GM18498 (cell line): Measurements from ENCODE around the gene PRSS57.
A peak's percentile ranks its signal among the peaks of the same experiment; 100 is the strongest.
"Not testable (repeated sequence)": the region's sequence is repeated elsewhere in the genome, so short reads cannot be mapped to it uniquely, and the experiment has no call there.

Experiments
- ATAC-seq: cut with Tn5 transposase; IDR thresholded peaks from one replicate; pipeline ENCODE4 v1.9.1; 2021; ENCODE audit warnings: mild to moderate bottlenecking, moderate library complexity; ENCODE audit not compliant: unreplicated experiment

PRSS57 gene

DNA sequence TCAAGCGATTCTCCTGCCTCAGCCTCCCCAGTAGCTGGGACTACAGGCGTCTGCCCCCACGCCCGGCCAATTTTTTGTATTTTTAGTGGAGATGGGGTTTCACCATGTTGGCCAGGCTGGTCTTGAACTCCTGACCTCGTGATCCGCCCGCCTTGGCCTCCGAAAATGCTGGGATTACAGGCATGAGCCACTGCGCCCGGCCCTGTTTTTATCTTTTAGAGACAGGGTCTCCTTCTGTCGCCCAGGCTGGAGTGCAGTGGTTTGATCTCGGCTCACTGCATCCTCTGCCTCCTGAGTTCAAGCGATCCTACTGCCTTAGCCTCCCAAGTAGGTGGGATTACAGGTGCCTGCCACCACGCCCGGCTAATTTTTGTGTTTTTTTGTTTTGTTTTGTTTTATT lies 3.3 kb upstream of the PRSS57 start:
- not testable (repeated sequence) for ATAC-seq

DNA sequence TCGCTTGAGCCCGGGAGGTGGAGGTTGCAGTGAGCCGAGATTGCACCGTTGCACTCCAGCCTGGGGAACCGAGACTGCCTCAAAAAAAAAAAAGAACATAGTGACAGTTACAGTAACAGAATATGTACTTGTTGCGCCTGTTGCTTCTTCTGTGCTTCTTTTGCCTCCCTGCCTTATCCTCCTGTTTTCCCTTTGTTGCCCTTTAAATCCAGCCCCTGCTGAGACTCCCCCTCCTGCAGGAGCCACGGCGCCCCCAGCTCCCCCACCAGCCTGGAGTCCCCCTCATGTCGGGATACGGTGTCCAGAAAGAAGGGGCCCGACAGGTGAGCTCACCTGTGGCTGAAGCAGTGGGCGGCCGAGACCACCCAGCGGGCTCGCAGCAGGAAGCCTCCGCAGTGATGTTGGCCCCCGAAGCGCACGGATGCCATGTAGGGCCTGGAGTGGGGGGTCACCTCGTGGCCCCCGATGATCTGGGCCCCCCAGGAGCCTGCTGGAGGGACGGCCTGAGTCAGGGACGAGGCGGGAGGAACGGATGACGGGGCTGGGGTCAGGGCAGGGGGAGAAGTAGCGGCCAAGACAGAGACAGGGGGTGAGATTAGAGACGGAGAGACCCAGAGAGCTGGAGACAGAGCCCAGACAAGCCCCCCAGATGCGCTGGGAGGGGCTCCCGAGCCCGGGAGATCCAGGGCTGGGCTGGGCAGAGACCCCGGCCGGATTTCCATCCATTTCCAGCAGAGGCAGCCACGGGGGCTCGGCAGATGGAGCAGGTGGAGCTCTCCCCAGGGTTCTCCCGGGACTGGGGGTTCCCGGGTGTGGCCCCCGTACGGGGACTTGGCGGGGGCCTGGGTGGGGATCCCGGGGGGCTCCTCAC lies 536 bp downstream of the PRSS57 start:
- ATAC-seq = no peak

DNA sequence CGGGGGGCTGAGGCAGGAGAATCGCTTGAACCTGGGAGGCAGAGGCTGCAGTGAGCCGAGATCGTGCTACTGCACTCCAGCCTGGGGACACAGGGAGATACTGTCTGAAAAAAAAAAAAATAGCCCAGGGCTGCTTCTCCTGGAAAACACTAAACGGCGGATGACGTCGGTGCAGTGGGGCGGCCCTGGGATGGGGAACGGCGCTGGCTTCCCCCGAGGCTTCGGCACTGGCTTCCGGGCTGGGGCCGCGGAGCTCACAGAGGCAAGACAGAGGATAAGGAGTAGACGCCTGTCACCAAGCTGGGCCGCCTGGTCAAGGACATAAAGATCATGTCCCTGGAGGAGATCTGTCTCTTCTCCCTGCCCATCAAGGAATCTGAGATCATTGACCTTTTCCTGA lies 5.0 kb downstream of the PRSS57 start:
- ATAC-seq = no peak

DNA sequence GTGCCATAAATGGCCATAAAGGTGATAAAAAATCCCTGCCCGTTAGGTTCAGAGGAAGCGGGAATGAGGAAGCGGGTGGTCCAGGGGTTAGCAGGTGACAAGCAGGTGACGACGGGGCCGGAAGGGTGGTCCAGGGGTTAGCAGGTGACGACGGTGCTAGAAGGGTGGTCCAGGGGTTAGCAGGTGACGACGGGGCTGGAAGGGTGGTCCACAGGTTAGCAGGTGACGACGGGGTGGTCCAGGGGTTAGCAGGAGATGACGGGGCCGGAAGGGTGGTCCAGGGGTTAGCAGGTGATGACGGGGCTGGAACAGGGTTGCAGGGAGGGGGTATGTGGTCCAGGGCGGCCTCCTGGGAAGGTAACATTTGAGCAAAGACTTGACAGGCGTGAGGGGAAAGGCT lies 6.3 kb downstream of the PRSS57 start:
- ATAC-seq = no peak

DNA sequence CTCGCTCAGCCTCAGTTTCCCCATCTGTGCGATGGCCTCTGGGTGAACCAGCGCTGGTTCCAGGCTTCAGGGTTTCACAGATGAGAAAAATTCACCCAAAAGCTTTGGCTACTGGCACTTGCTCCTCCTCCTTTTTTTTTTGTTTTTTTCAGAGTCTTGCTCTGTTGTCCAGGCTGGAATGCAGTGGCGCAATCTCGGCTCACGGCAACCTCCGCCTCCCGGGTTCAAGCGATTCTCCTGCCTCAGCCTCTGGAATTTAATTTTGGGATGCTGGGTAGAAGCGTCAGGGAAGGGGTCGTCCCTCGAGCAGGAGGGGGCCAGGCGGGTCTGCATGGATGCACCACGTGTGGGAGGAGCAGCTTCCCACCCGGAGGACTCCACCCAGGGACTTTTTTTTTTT lies 7.0 kb downstream of the PRSS57 start:
- ATAC-seq = no peak

DNA sequence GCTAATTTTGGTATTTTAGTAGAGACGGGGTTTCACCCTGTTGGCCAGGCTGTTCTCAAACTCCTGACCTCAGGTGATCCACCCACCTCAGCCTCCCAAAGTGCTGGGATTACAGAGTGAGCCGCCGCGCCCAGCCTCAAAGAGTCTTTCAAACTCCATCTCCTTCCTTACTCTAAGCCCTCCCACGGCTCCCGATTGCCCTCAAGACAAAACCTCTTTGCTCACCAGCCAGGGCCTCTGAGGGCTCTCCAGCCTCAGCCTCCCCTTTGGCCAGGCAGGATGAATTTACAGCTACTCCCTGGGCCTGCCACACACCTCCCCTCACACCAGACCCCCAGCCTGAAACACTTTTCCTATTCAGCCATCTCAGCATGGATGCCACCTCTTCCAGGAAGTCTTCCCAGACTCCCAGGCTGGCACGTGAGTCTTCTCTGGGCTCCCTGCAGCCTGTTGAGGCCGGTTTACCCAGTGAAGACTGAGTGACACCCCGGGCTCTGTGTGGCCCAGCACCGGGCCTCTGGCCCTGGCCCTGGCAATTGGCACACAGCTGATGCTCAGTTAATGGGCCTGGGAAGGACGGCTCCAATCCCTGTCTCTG lies 7.6 kb downstream of the PRSS57 start:
- no peak for ATAC-seq

DNA sequence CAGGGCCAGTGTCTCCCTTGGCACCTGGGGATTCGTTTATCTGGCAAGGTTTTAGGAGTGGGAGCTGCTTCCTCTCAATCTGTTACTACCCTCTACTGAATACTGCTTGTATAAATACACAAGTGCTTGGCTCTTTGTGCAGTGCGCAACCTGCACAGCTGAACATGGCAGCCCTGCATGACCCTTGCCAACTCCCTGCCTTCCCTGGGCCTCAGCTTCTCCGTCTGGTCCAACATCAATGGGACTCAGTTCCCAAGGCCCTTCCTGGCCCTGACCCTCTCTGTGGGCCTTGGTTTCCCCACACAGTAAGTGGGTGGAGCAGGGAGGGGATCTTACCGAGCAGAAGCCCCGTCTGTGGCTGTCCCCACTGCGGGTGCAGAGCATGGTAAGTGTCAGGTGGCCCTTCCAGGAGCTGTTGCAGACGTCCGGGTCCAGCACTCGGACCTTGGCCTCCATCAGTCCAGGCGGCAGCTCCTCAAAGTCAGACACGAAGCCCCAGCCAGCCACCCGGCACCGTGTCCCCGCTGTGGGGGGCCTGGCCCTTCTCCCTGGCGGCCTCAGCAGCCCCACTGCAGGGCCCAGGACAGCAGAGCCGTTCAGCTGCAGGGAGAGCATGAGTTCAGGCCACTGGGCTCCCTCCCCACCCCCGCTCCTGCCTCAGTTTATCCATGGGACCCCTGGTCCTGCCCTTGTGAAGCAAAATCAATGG lies 8.5 kb downstream of the PRSS57 start:
- ATAC-seq = no peak

DNA sequence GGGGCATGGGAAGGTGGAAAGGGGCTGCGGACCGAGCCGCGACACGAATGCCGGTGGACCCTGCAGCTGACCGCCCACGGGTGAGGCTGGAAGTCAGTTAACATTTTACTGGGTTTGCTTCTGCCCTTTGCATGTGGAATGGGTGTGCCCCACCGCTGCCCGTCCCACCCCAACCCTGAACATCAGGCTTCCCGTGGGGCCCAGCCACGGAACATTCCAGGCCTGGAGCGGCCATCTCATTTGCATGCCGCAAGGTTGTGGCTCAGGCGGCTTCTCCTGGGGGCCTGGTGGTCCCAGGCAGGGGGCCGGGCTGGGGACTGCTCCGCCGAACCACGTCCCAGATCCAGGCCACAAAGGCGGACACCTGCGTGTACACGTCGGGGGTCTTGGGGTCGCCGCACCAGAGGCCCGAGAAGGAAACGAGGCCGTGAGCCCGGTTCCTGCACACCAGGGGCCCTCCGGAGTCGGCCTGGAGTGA lies 9.8 kb downstream of the PRSS57 start:
- ATAC-seq = no peak

DNA sequence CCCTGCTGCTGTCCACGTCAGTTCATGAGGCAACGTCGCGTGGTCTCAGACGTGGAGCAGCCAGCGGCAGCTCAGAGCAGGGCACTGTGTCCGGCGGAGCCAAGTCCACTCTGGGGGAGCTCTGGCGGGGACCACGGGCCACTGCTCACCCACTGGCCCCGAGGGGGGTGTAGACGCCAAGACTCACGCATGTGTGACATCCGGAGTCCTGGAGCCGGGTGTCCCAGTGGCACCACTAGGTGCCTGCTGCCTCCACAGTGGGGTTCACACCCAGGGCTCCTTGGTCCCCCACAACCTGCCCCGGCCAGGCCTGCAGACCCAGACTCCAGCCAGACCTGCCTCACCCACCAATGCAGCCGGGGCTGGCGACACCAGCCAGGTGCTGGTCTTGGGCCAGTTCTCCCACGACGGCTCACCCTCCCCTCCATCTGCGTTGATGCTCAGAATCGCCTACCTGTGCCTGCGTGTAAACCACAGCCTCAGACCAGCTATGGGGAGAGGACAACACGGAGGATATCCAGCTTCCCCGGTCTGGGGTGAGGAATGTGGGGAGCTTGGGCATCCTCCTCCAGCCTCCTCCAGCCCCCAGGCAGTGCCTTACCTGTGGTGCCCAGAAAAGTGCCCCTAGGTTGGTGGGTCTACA lies 12.5 kb downstream of the PRSS57 start:
- no peak for ATAC-seq

DNA sequence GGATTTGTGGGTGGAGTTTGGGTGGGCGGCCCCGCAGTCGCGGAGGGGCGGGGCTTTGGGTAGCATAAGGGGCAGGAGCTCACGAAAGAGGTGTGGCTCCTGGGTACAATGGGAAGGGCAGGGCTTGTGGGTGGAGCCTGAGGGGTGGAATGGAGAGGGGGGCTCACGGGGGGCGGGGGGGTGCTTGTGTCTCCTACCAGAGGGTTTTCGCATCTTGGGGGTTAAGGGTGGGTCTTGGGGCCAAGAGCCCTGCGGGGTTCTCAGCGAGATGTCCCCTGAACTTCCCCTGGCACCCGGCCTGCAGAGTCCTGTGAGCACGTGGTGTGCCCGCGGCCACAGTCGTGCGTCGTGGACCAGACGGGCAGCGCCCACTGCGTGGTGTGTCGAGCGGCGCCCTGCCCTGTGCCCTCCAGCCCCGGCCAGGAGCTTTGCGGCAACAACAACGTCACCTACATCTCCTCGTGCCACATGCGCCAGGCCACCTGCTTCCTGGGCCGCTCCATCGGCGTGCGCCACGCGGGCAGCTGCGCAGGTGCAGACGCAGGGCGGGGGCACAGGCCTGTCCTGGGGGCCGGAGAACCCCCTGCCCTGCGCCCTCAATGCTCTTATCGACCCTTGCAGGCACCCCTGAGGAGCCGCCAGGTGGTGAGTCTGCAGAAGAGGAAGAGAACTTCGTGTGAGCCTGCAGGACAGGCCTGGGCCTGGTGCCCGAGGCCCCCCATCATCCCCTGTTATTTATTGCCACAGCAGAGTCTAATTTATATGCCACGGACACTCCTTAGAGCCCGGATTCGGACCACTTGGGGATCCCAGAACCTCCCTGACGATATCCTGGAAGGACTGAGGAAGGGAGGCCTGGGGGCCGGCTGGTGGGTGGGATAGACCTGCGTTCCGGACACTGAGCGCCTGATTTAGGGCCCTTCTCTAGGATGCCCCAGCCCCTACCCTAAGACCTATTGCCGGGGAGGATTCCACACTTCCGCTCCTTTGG lies 13.9 kb downstream of the PRSS57 start:
- ATAC-seq = no peak

DNA sequence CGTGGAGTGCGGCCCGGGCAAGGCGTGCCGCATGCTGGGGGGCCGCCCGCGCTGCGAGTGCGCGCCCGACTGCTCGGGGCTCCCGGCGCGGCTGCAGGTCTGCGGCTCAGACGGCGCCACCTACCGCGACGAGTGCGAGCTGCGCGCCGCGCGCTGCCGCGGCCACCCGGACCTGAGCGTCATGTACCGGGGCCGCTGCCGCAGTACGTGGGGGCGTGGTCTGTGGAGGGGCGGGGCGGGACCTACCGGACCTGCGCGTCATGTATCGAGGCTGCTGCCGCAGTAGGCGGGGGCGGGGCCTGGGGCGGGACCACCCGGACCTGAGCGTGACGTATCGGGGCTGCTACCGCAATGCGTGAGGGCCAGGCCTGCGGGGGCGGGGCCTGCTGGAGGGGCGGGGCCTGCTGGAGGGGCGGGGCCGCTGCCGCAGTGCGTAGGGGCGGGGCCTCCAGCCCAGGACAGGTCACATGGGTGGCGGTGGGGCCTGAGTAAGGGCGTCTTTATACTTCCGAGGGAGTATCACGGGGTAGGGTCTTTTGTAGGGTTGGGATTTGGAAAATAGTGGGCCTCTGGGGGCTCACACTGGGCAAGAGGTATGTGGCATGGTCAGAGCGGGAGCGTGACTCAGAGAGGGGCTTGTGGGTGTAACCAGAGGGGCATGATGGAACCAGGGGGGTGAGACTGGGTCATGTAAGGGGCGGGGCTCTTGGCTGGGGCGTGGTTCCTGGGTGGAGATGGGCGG lies 14.8 kb downstream of the PRSS57 start:
- ATAC-seq = peak; percentile 74

DNA sequence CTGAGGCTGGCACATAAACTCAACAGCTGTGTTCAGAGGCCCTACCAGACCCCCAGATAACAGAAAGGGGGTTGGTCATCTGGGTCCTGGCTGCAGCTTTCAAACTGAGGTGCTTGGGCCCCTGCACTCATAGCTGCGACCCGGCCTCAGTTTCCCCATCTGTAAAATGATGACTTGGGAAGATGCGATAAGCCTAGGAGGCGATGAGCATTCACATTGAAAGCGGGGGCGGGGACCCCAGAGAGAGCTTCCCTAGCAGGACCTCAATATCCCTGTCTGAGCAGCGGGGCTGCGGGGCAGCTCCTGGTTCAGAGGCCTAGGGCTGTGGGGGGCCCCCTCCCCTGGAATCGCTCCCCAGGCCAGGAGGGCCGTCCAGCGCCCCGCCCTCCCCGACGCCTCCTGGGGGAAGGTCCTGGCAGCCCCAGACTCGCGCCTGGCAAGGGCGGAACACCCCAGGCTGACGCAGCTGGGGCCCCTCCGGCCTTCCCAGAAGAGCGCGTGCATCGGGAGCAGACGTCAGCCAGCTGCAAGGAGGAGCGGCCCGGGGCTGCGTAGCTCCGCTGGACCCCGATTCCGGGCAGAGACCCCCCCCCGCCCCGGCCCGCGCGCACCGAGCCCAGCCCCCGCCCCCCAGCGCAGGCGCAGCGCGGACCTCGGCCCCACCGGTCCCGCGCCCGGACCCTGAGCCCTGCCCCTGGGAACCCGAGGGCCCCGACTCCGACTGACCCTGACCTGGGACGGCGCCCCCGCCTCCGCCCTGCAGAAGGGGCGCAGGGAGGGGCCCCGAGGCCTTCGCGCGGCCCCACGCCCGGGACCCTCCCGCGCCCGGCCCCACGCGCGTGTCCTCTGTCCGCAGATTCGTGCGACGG lies 15.6 kb downstream of the PRSS57 start:
- ATAC-seq = peak; percentile 19

DNA sequence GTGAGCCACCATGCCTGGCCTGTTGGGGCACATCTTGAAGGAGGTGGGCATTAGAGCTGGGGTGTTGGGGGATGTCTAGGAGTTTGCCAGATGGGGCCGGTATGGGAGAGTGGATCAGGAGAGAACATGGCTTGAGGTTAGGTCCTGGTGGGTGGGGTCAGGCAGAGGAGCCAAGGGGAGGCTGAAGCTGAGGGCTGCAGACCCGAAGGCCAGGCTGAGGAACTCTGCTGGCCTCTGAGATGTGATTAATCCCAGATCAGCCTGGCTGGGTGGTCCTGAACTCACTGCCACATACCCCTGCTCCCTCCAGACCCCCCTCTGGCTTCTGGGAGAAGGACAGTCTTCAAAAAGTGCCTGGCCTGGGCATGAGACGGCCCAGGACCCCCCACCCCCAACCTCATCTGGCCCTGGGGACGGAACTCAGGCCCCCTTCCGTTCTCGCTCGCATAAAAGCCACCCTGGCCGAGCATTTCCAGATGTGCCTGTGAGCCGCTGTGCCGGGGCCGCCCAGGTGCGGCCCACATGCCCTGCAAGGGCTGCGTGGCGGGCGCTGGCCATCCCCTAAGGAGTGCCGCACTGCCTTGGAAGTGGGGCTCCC lies 16.4 kb downstream of the PRSS57 start:
- ATAC-seq = no peak

DNA sequence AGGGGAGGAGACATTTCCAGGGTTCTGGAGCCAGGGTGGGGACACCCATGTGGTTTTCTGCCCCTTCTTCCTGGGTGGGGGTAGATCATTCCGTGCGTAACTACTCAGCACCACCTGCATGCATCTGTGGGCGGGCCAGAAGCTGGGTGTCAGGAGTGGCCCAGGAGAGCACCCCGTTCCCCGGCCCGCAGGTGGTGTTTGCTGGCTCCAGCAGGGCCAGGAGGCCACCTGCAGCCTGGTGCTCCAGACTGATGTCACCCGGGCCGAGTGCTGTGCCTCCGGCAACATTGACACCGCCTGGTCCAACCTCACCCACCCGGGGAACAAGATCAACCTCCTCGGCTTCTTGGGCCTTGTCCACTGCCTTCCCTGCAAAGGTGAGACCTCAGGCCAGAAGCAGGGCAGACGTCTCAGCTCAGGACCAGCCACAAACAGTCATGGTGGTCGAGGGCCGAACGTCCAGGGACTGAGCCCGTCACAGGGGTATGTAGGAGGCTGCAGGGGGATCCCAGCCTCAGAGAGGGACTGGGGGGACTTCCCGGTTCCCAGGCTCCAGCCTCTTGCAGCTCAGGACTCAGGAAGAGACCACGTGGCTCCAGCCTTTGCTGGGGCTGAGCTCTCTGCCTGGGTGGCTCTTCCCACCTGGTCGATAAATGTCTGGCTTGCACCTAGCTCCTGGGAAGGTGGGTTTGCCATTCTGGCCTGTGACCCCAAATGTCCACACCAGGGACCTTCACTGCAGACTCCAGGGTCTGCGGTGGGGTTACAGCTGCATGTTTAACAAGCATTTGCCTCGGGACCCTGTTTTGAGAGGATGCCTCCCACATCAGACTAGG lies 17.4 kb downstream of the PRSS57 start:
- no peak for ATAC-seq

DNA sequence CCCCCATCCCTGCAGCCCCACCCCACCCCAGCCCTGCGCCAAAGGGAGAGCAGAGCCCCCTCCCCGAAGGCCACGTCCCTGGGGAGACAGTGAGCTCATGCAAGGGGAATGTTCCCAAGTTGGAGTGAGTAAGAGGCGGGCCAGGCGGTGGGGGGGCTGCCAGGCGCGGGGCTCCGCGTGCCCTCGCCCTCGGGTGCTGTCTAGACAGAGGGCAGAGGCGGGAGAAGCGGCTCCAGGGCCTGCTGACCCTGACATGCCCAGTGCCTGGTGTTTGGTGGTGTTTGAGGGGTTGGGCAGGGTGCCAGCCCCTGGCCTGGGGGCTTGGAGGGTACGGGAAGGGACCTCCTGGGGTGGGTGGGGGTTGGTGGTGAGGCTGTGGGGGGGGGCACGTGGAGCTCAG lies 18.1 kb downstream of the PRSS57 start:
- ATAC-seq = no peak

DNA sequence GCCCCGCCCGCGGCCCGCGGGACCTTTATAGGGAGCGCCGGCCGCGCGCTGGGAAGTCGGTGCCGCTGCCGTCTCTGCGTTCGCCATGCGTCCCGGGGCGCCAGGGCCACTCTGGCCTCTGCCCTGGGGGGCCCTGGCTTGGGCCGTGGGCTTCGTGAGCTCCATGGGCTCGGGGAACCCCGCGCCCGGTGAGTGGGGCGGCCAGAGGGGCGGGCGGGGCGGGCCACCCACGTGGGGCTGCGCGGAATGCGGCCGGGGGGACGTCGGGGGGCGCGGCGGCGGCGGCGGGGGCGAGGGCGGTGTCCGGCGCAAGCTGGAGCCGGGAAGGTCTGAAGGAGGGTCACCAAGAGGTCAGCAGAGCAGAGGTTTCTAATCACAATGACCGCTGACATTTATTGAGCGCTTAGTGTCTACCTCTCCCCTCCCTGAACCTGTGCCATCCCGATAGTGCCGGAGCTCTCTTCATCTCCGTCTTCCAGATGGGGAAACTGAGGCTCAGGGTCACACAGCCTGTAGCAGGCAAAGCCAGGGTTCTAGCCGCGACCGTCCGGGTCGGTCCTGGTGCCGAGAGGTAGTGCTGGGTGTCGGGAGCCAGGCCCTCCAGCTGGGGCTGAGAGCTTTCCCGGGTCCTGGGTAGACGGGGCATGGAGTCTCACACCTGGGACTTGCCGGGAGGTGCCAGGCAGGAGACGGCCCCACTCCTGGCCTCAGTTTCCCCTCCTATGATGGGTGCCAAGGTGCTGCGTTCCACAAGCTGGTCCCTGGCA lies 18.7 kb downstream of the PRSS57 start, which contains the start of gene FSTL3:
Gene FSTL3, plus strand, starts transcription at position 54 of the 767 bp plus-strand sequence. Its CDS starts 32 bp downstream, at position 86.
- ATAC-seq = no peak
